H7 (cell line): ENCODE data around the gene MRGPRX2. TPM values are rescaled to one million over a fixed set of nuclear protein-coding genes. Genes with fewer than 3 reads are reported as not detected.

Experiments used
- DNase-seq: peaks from one replicate; pipeline ENCODE4 v3.0.0; 2012
- H3K27me3 ChIP-seq: 2 replicates; pipeline ENCODE4 v1.6.0; 2011; ENCODE audit warnings: mild to moderate bottlenecking, low read length; ENCODE audit not compliant: control insufficient read depth, insufficient read depth
- H3K36me3 ChIP-seq: replicated peaks from 2 replicates; pipeline ENCODE4 v1.5.1; 2011; ENCODE audit warnings: low read length; ENCODE audit not compliant: control insufficient read depth, insufficient read depth
- H3K4me3 ChIP-seq: 2 replicates; pipeline ENCODE4 v1.5.1; 2011; ENCODE audit warnings: low read depth, mild to moderate bottlenecking, control low read depth, low read length, moderate library complexity; ENCODE audit not compliant: insufficient read depth
- total RNA-seq: library from RNA; depleted of rRNA; stranded (reverse); fragments of >200 nt; shearing (Covaris generic); gene quantifications from 2 replicates; pipeline ENCODE4 v1.2.3, GENCODE V29; 2014

The MRGPRX2 gene
- total RNA-seq, 1 experiment from 2014 or later: not detected

DNA sequence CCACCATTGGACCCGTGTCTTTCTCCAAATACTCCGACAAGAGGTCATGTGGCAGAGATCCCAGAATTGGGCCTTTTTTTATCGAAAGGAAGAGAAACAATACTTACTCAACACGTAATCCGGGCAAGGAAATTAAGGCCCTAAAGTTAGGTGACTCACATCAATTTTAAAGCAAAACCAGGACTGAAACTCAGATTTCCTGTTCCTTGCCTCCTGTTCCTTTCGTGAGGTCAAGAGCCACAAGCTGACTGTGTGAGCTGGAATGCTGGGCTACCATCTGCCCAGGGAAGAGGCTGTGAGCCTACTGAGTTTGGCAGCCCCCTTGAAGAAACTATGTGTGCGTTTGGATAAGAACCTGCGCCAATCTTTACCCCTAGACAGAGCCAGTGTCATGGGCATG, 27.1 kb upstream of the MRGPRX2 start:
- no peak overlapping the region for H3K4me3 ChIP-seq
- DNase-seq: no peak

DNA sequence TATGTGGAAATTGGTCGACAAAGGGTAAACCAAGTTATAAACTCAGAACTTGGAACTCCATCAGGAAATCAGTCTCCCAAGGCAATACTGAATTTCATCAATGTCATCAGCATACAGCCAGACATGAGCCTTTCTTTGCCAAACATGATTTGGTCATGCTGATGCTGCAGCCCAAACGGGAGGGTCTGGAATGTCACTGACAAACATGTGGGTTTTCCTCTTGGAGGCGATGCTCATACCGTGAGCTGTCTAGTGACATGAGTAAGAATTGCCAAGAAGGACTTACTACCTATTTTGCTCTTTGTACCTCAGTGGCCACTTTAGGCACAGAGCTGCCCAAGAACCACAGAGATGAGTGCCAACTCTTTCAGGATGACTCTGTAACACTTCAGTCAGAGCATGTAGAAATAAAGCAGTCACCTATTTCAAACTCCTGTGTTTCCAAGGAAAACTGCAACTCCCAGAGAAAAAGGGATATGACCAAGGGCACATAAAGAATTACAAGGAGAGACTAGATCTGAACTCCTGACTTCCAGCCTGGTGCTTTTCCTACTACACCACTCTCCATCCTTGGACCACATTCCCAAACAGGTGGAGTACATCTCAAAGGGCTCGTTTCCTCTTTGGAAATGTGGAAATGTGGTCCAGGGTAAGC, 24.3 kb upstream of the MRGPRX2 start:
- Histone ChIP-seq H3K27me3 (peaks cover 4% of the 10 kb centered on the region; the same call in 1 of the 2 replicates), H3K36me3 (no peaks in the 10 kb centered on the region), H3K4me3 (no peak overlapping the region)
- no peak for DNase-seq

More for the DNA sequence above, 27.1 kb upstream of the MRGPRX2 start:
- peaks cover 4% of the 10 kb centered on the region; the same call in 1 of the 2 replicates for H3K27me3 ChIP-seq
- no peaks in the 10 kb centered on the region for H3K36me3 ChIP-seq

DNA sequence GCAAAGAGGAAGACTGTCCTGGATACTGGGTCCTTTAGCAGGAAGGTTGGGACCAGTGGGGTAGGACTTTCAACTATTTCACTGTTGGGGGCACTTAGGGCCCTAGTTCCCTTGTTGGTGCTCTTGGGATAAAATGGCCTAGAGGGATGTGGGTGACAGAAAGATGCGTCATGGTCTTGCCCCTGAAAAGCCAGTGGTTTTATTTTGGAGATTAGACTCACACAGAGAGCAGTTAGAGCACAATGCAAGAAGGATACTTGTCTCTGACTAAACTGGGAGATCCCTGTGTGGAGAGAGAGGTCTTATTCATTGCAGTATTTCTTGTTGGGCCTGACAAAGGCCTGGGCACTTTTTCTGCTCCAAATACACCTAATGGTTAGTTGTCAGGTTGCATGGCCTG, 22.6 kb upstream of the MRGPRX2 start:
- DNase-seq: no peak
- Histone ChIP-seq H3K27me3 (peaks cover 4% of the 10 kb centered on the region; the same call in 1 of the 2 replicates), H3K4me3 (no peak overlapping the region)

DNA sequence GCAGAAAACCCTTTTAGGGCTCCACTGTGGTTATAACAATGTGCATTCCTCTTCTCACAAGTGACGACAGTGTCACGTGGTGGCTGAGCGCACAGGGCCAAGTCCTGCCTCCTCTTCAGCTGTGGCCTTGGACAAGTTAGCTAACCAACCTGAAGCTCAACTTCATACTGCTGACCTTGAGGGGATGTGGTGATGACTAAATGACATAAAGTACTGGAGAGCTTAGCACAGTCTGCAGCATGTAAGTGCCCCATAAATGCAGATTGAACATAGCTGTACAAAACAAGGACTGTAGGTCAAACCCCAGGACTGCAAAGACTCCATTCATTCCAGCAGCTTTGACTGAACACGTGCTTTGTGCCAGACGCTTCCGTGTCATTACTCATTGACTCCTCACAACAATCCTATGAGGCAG, 20.1 kb upstream of the MRGPRX2 start:
- no peak overlapping the region for H3K4me3 ChIP-seq
- H3K36me3 ChIP-seq: no peaks in the 10 kb centered on the region
- peaks cover 4% of the 10 kb centered on the region; the same call in 1 of the 2 replicates for H3K27me3 ChIP-seq
- DNase-seq: no peak

More for the DNA sequence above, 22.6 kb upstream of the MRGPRX2 start:
- no peaks in the 10 kb centered on the region for H3K36me3 ChIP-seq

DNA sequence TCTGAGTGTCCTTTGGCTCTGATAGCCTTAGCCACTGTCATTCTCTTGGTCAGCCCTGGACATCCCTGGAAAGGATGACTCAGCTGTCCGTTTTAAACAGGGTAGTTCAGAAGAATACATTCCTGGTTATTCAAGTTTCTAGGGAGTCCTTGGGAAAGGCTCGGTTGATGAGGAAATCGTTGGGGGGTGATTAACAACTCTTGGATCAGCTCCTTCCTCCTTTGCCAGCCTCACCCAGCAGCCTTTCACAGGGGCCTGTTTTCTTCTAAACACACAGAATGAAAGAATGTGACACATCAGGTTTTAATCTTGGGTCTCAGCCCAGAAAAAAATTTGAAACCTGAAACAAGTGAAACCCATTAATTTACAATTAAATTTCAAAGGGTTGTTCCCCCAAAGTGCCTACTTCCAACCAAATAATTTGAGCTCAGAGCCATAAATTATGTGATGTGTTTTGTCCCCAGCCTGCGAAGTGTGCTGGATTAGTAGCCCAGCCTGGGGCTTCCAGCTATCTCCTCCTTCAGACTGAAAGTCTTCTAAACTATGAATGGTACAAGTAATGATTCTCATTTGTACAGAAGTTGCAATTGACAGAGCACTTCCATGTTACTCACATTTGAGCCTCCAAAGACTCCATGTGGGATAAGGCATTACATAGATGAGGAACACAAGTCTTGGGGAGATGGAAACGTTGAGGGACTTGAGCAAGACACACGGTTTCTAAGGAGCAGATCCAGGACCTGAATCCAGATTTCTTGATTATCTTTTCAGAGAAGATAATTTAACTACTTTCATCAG, 19.3 kb upstream of the MRGPRX2 start:
- H3K27me3 ChIP-seq: peaks cover 4% of the 10 kb centered on the region; the same call in 1 of the 2 replicates
- H3K36me3 ChIP-seq: no peaks in the 10 kb centered on the region
- H3K4me3 ChIP-seq: no peak overlapping the region
- no peak for DNase-seq

DNA sequence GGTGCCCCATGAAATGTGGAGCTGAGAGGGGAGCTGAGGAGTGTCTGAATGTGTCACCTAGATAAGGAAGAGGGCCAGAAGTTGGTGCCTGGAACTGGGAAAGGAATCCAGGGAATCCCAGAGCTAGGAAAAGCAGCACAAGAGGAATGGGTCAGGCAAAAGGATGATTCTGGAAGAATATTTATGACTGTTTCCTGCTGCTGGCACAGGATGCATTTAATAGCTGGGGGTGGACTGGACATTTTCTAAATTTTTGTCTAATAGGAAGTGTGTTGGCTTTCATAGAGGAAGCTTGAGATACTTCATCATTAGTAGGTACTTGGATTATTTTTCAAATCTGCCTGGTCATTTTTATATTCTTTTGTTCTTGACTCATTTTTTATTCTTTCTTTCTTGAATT, 17.4 kb upstream of the MRGPRX2 start:
- Histone ChIP-seq H3K27me3 (no peaks in the 10 kb centered on the region; the same call in 1 of the 2 replicates), H3K36me3 (no peaks in the 10 kb centered on the region), H3K4me3 (no peak overlapping the region)
- no peak for DNase-seq

DNA sequence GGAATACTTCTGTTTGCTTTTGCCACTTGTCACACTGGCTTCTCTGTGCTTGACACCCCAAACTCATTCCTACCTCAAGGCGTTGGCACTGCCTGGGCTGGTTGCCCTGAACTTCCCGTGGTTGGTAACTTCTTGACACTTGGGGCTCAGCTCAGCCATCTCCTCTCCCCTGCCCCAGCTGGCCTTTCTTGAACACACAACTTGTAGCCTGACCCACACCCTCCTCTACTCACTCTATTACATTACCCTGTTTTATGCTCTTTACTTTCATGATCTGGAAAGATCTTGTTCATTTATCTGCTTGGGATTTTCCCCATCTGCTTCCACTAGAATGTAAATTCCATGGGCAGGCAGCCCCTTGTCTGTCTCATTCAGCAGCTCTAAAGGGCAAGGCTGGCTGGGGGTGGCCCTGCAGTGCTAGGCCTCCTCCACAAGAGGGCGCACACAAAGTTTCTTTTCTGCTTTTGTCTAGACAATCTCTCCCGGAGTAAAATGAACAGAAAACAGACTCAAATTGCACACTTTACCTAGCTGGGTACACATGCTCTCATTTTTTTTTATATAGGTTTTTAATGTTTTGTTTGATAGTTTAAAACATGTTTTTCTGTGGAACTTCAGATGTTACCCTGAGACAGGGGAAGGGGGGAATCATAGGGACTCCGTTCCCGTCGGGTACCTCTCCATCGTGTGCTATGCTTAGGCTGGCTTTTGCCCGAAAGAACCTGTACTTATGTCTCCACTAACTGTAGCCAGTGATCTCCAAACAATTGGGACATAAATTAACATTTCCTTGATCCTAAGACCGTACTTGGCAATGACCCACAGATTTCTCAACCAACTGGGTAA, 16.4 kb upstream of the MRGPRX2 start:
- Histone ChIP-seq H3K27me3 (no peaks in the 10 kb centered on the region; the same call in 1 of the 2 replicates), H3K4me3 (no peak overlapping the region), H3K36me3 (no peaks in the 10 kb centered on the region)
- DNase-seq: peak; percentile 76

DNA sequence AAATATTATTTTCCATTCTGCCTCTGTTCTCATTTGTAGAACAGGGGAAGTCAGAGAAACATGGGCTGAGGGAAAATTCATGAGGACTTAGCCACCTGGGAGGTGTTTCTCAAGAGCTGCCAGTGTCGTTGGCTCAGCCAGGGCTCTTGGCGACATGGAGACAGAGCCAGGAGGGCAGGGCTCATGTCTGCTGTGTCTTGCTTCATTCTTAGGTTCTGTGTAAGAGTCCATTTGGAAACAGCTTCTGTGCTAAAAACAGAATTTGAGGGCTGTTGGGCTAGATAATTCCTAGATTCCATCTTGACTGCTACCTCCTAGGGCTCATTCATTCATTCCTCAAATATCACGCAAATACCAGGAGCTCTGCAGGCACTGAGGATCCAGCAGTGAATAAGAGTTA, 15.1 kb upstream of the MRGPRX2 start:
- no peak for DNase-seq
- Histone ChIP-seq H3K27me3 (no peaks in the 10 kb centered on the region; the same call in 1 of the 2 replicates), H3K4me3 (no peak overlapping the region), H3K36me3 (no peaks in the 10 kb centered on the region)

DNA sequence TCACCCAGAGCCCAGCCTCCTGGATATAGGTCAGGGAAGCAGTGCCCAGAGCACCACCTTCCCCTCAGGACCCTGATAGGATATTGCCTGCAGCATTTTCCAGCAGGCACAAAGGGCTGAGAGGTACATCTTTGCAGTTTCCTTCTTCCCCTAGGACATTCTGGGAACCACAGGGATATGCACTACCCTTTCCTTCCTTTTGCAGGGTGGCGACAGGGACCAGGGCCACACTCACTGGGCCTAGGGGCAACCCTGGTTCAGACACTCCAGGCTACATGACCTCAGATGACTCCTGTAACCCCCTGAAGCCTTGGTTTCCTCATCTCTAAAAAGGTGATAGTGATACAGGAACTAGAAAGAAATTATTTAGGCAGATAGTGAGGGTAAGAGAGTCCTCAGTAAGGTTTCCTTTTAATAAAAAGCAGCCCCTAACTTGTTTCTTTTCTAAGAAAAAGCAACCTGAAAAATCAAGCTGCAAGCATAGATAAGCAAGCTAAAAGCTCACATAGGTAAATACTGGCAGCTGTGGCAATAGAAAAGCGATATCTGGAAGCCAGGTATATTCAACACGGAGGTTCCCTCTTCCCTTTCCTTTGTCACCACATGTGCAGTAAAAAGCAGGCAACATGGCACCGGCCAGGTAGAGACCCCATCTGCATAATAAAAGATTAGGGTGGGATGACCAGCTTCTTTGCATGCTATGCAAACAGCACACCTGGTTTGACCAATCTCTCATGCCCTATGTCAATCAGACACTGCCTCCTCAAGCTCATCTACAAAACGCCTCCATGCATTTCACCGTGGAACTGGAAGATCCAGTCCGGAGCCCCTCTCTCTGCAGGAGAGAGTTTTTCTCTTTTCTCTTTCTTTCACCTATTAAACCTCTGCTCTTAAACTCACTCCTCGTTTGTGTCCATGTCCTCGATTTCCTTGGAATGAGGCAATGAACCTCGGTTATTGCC, 13.2 kb upstream of the MRGPRX2 start:
- no peak for DNase-seq
- Histone ChIP-seq H3K27me3 (no peaks in the 10 kb centered on the region; the same call in 1 of the 2 replicates), H3K36me3 (no peaks in the 10 kb centered on the region), H3K4me3 (no peak overlapping the region)

DNA sequence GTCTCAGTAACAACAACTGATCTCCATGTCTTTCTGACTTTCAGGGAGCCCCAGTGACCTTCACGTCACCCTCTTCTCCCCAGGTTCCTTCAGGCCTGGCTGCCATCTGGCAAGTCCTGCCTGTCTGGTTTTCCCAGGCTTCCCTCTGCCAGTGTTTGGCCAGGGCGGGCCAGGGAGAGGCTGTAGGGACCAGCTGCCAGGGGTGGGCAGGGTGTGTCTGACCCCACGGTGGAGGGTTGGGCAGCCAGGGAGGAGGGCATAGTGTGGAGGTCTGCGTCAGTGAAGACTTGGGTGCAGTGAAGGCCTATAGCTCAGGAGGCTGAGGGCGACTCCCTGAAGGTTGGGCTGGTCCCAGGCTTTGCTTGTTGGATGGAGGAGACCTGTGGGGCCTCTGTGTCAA, 11.9 kb upstream of the MRGPRX2 start:
- H3K36me3 ChIP-seq: no peaks in the 10 kb centered on the region
- DNase-seq: no peak
- H3K27me3 ChIP-seq: no peaks in the 10 kb centered on the region; the same call in 1 of the 2 replicates
- no peak overlapping the region for H3K4me3 ChIP-seq

DNA sequence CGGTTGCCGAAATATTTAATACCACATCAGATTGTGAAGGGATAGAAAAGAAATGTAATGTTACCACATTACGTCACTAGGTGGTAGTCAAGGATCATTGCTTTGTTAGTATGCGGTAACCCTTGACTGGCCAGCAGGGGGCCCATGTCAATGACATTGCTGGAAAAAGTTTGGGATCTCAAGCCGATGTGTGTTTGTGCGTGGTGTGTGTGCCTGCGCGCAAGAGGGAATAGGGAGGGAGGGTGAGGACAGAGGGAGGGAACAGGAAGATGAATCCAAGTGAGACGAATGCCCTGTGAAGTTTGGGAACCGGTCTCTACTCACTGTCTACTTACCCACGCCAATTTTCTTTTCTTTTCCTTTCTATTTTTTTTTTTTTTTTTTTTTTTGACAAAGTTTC, 10.7 kb upstream of the MRGPRX2 start:
- H3K27me3 ChIP-seq: no peaks in the 10 kb centered on the region
- peak; percentile 71 for DNase-seq
- no peaks in the 10 kb centered on the region for H3K36me3 ChIP-seq
- H3K4me3 ChIP-seq: peak overlapping the region; percentile 6; the same call in 1 of the 2 replicates

DNA sequence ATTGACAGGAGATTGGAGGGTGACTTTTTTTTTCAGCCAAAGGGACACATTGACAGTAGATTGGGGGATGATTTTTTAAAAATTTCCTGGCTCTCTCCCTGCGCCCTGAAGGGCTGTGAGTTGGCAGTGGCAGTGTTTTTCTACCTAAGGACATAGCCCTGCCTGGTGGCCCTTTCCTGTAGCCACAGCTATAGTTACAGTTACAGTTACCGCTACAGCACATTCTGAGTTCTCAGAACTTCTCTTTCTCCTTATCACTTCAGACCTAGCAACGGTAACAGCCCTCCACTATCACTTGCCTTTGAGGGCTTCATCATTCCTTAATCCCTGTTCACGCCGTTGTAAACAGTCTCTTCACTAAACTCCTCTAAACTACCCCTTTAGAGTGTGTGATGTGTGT, 684 bp downstream of the MRGPRX2 start:
- H3K4me3 ChIP-seq: no peak overlapping the region
- H3K36me3 ChIP-seq: no peaks in the 10 kb centered on the region
- H3K27me3 ChIP-seq: no peaks in the 10 kb centered on the region
- DNase-seq: no peak

DNA sequence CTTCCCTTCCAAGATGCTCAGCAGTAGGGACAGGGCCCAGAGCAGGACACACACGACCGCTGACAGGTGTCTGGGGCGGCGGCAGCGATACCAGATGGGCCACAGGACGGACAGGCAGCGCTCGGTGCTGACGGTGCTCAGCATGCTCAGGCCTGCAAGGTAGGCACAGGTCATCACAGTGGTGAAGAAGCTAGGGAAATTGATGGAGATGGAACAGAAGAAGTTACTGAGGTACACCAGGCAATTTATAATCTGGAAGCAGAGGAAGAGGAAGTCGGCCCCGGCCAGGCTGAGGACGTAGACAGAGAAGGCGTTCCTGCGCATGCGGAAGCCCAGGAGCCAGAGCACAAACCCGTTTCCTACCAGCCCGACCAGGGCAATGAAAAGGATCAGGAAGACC, 4.6 kb downstream of the MRGPRX2 start:
- DNase-seq: no peak
- H3K4me3 ChIP-seq: no peak overlapping the region
- H3K27me3 ChIP-seq: no peaks in the 10 kb centered on the region
- no peaks in the 10 kb centered on the region for H3K36me3 ChIP-seq
